Vagina (tissue), 2 donors: ENCODE measurements around the gene LRMDA. TPM values are rescaled to one million over a fixed set of nuclear protein-coding genes. Genes with fewer than 3 reads are reported as not detected.

Source experiments
- DNase-seq, 2 donors: peaks; one replicate each; pipeline ENCODE4 v3.0.0-alpha.2; 2017; ENCODE audit errors: extremely low spot score in 2 of 2
- H3K27ac ChIP-seq: fragments of 200-600 bp; sonication (generic); one replicate; pipeline ENCODE4 v1.5.1; 2019
- H3K27me3 ChIP-seq: fragments of 200-600 bp; sonication (generic); one replicate; pipeline ENCODE4 v1.5.1; 2019
- H3K36me3 ChIP-seq, 2 donors: fragments of 200-600 bp; sonication (generic); one replicate each; pipeline ENCODE4 v1.5.1; 2017 to 2019
- H3K4me1 ChIP-seq: fragments of 200-600 bp; sonication (generic); one replicate; pipeline ENCODE4 v1.5.1; 2019
- H3K4me3 ChIP-seq, 2 donors: fragments of 200-600 bp; sonication (generic); 1 replicate in 1 of 2; 2 replicates in 1 of 2; pipeline ENCODE4 v1.5.1; 2016 to 2019
- H3K9me3 ChIP-seq: fragments of 200-600 bp; sonication (generic); one replicate; pipeline ENCODE4 v1.5.1; 2019
- POLR2A ChIP-seq, 2 donors: fragments of 450-650 bp; IDR thresholded peaks; one replicate each; pipeline ENCODE4 v1.6.1; 2017; ENCODE audit warnings: antibody characterized with exemption in 2 of 2, mild to moderate bottlenecking in 2 of 2, moderate library complexity in 2 of 2
- POLR2AphosphoS5 ChIP-seq, 2 donors: sonication (generic); formaldehyde crosslinking; IDR thresholded peaks; one replicate each; pipeline ENCODE4 v1.9.0; 2017; ENCODE audit warnings: antibody characterized with exemption in 2 of 2, mild to moderate bottlenecking in 2 of 2, low read depth in 1 of 2; ENCODE audit not compliant: insufficient read depth in 1 of 2
- intact Hi-C: fragments of 100-400 bp; cut with DNase I; formaldehyde crosslinking; loops from one replicate; pipeline ENCODE4 v1.15.1; 2023
- total RNA-seq: library from RNA; depleted of rRNA; stranded (reverse); fragments of >200 nt; gene quantifications from one replicate; pipeline ENCODE4 v1.2.3, GENCODE V29; 2016
- TF ChIP-seq, protein P1 (sequence below), 3 experiments: fragments of 450-650 bp in 2 of 3; fragments of 200-600 bp in 1 of 3; sonication (generic) in 1 of 3; IDR thresholded peaks; one replicate each; pipeline ENCODE4 v1.5.1; 2017 to 2019; ENCODE audit warnings: antibody characterized with exemption in 3 of 3, mild to moderate bottlenecking in 2 of 3, moderate library complexity in 2 of 3

The LRMDA gene
- total RNA-seq, 1 donor from 2014 or later, result 22.6 TPM

DNA sequence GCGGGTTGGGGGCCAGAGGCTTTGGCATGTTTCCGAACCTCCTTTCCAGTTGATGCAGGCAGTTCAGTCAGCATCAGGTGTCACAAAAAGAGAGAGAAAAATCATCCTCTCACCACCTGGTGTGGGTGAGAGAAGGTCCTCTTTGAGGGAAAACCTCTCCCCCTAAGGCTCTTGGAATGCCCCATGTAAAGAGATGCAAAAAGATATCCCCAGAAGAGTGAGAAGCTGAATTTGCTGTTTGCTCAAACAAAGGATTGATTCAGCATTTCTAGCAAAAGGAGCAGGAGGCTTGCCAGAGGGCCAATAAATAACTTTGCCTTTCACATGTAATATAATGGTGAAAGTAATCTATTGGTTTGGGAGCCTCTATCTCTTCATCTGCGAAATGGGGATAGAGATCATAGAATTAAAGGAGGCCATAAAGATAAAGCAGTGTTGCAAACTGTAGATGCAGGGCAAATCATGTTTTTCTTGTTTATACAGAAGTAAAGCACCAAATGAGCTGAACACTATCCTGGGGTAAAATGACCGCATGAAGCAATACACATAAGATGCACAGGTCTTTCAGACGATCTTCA is 425.9 kb downstream of the LRMDA start:
- intact Hi-C loops, result no loop called here
- DNase-seq, result no peak
- no peak for TF ChIP-seq POLR2AphosphoS5 (IDR thresholded peaks at IDR 0.05; ENCODE audit: insufficient read depth in 1 of 2, low read depth in 1 of 2)
- no peak for TF ChIP-seq POLR2A (IDR thresholded peaks at IDR 0.05)
- TF ChIP-seq, protein P1, sequence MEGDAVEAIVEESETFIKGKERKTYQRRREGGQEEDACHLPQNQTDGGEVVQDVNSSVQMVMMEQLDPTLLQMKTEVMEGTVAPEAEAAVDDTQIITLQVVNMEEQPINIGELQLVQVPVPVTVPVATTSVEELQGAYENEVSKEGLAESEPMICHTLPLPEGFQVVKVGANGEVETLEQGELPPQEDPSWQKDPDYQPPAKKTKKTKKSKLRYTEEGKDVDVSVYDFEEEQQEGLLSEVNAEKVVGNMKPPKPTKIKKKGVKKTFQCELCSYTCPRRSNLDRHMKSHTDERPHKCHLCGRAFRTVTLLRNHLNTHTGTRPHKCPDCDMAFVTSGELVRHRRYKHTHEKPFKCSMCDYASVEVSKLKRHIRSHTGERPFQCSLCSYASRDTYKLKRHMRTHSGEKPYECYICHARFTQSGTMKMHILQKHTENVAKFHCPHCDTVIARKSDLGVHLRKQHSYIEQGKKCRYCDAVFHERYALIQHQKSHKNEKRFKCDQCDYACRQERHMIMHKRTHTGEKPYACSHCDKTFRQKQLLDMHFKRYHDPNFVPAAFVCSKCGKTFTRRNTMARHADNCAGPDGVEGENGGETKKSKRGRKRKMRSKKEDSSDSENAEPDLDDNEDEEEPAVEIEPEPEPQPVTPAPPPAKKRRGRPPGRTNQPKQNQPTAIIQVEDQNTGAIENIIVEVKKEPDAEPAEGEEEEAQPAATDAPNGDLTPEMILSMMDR (IDR thresholded peaks at IDR 0.05), result no peak

DNA sequence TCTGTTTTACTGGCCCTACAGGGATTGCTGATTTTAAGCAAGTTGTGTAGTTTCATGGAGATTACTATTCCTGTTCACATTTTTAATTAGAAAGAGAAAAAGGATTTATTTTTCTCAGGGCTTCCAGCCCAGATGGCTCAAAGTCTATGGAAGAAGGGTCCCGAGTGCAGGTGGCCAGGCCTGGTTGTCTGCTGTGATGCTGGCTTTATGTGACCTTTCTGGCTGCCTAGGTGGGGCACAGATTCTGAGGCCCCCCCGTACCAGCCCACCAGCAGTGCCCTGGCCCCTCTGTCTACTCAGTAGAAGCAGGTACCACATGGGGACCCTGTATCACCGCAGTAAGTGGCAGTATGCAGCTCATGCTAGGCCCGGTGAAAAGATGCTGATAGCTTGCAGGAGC is 426.5 kb downstream of the LRMDA start:
- no peak overlapping the region for H3K4me3 ChIP-seq
- TF ChIP-seq POLR2A (IDR thresholded peaks at IDR 0.05) (no peak), POLR2AphosphoS5 (IDR thresholded peaks at IDR 0.05; ENCODE audit: insufficient read depth in 1 of 2, low read depth in 1 of 2) (no peak)
- TF ChIP-seq, protein P1 (IDR thresholded peaks at IDR 0.05), result no peak
- no peaks in the 10 kb centered on the region for H3K4me1 ChIP-seq
- H3K36me3 ChIP-seq, result no peaks in the 10 kb centered on the region
- intact Hi-C loops, result no loop called here
- no peaks in the 10 kb centered on the region for H3K9me3 ChIP-seq
- no peaks in the 10 kb centered on the region for H3K27me3 ChIP-seq
- DNase-seq, result peak in 1 of 2 donors; percentile 82
- no peak overlapping the region for H3K27ac ChIP-seq

More for the DNA sequence above, 425.9 kb downstream of the LRMDA start:
- H3K4me1 ChIP-seq, result no peaks in the 10 kb centered on the region
- no peaks in the 10 kb centered on the region for H3K9me3 ChIP-seq
- no peaks in the 10 kb centered on the region for H3K36me3 ChIP-seq
- no peak overlapping the region for H3K4me3 ChIP-seq
- no peak overlapping the region for H3K27ac ChIP-seq
- H3K27me3 ChIP-seq, result no peaks in the 10 kb centered on the region

DNA sequence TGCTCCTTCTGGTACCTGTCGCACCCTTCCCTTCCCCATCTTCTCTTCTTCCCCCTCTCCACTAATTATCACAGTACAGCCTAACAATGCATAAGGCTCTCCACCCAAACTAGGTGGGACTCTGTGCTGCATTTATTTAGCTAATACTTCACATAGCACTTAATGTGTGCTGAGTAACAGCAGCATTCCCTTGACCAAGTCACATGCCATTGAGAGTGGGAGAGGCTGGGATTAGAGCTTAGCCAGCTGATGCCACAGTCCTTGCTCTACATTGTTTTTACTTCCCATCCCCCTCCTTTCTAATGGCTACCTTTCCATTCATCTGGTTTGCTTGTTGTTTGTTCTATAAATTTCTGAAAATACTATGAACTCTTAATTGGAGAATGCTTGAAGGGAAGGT is 426.9 kb downstream of the LRMDA start:
- intact Hi-C loops, result no loop called here
- no peaks in the 10 kb centered on the region for H3K27me3 ChIP-seq
- H3K4me1 ChIP-seq, result no peaks in the 10 kb centered on the region
- TF ChIP-seq, protein P1 (IDR thresholded peaks at IDR 0.05), result no peak
- TF ChIP-seq POLR2AphosphoS5 (IDR thresholded peaks at IDR 0.05; ENCODE audit: insufficient read depth in 1 of 2, low read depth in 1 of 2) (no peak), POLR2A (IDR thresholded peaks at IDR 0.05) (no peak)
- H3K4me3 ChIP-seq, result no peak overlapping the region
- no peaks in the 10 kb centered on the region for H3K36me3 ChIP-seq
- DNase-seq, result no peak
- no peaks in the 10 kb centered on the region for H3K9me3 ChIP-seq
- no peak overlapping the region for H3K27ac ChIP-seq

DNA sequence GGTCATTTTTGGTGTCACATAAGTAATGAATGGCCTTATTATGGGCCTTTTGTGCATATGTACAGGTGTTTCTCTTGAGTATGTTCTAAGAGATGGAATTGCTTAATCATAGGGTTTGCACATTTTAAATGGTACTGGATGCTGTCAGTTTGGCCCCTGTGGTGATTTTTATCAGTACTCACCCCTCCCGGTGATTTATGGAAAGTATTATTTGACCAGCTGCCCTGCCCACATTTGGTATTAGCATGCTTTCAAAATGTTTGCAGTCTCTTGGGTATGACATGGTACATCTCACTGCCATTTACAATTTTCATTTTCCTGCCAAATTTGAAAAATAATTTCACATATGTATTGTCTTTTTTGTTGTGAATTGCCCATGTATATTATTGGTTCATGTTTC is 427.7 kb downstream of the LRMDA start:
- DNase-seq, result no peak

DNA sequence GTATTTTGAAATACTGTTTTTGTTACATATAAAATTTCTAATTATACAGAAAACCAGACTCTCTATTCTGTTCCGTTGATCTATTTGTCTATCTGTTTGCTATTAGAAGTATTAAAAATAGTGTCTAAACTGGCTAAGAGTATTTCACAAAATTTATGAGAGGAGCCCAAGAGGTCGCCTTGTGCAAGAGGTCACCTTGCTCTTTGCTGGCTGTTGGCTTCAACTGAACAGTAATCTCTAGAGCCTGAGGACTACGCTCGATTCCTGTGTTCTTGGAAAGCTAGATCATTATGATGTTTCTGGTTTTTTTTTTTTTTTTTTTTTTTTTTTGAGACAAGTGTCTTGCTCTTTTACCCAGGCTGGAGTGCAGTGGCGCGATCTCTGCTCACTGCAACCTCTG is 428.6 kb downstream of the LRMDA start:
- Histone ChIP-seq H3K4me3 (no peak overlapping the region), H3K27ac (no peak overlapping the region), H3K9me3 (no peaks in the 10 kb centered on the region), H3K36me3 (no peaks in the 10 kb centered on the region), H3K4me1 (no peaks in the 10 kb centered on the region), H3K27me3 (no peaks in the 10 kb centered on the region)
- TF ChIP-seq POLR2A (IDR thresholded peaks at IDR 0.05), result no peak
- no peak for TF ChIP-seq POLR2AphosphoS5 (IDR thresholded peaks at IDR 0.05; ENCODE audit: insufficient read depth in 1 of 2, low read depth in 1 of 2)
- TF ChIP-seq, protein P1 (IDR thresholded peaks at IDR 0.05), result no peak
- intact Hi-C loops, result no loop called here
- DNase-seq, result peak in 1 of 2 donors; percentile 82

More for the DNA sequence above, 427.7 kb downstream of the LRMDA start:
- Histone ChIP-seq H3K27ac (no peak overlapping the region), H3K4me1 (no peaks in the 10 kb centered on the region), H3K4me3 (no peak overlapping the region), H3K9me3 (no peaks in the 10 kb centered on the region), H3K27me3 (no peaks in the 10 kb centered on the region), H3K36me3 (no peaks in the 10 kb centered on the region)
- intact Hi-C loops, result no loop called here
- TF ChIP-seq, protein P1 (IDR thresholded peaks at IDR 0.05), result no peak
- TF ChIP-seq POLR2AphosphoS5 (IDR thresholded peaks at IDR 0.05; ENCODE audit: insufficient read depth in 1 of 2, low read depth in 1 of 2) (no peak), POLR2A (IDR thresholded peaks at IDR 0.05) (no peak)
